ENCODE data around the gene ALDOA. TPM values are rescaled to one million over a fixed set of nuclear protein-coding genes. Genes with fewer than 3 reads are reported as not detected.

ALDOA gene
- total RNA-seq, 4 donors from 2014 or later = 794 to 967 (median 870) TPM

DNA sequence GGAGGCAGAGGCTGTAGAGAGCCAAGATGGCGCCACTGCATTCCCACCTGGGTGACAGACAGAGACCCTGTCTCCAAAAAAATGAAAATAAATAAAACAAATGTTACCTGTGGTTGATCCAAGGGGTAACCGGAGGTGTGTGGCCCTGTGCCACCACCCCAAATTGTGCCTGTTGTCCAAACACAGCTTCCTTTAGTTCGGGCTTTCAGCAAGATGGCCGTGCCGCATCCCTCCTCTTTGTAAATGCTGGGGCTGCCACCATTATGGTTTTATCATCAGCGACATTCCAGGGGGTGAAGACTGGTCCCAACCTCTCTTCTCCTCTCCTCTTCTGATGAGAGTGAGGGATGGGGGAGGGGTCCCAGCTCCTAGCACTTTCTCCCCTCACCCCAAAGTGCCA is 42.7 kb upstream of the ALDOA start, which contains the start of gene C16orf92:
Gene C16orf92 (plus strand): TSS at position 312 of the 400 bp plus-strand sequence. CDS start 143 bp downstream, outside the sequence.
- Histone ChIP-seq H3K4me3 (no peak within 1 kb of the TSS), H3K4me1 (peaks cover 10% of the 10 kb centered on the region), H3K36me3 (no peaks in the 10 kb centered on the region), H3K27ac (no peak within 1 kb of the TSS), H3K27me3 (peaks cover 31% of the 10 kb centered on the region), H3K9me3 (no peaks in the 10 kb centered on the region)
- TF ChIP-seq, protein P1, sequence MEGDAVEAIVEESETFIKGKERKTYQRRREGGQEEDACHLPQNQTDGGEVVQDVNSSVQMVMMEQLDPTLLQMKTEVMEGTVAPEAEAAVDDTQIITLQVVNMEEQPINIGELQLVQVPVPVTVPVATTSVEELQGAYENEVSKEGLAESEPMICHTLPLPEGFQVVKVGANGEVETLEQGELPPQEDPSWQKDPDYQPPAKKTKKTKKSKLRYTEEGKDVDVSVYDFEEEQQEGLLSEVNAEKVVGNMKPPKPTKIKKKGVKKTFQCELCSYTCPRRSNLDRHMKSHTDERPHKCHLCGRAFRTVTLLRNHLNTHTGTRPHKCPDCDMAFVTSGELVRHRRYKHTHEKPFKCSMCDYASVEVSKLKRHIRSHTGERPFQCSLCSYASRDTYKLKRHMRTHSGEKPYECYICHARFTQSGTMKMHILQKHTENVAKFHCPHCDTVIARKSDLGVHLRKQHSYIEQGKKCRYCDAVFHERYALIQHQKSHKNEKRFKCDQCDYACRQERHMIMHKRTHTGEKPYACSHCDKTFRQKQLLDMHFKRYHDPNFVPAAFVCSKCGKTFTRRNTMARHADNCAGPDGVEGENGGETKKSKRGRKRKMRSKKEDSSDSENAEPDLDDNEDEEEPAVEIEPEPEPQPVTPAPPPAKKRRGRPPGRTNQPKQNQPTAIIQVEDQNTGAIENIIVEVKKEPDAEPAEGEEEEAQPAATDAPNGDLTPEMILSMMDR (IDR thresholded peaks at IDR 0.05) = no peak
- TF ChIP-seq EP300 (IDR thresholded peaks at IDR 0.05) (no peak), POLR2A (IDR thresholded peaks at IDR 0.05) (no peak), POLR2AphosphoS5 (IDR thresholded peaks at IDR 0.05) (no peak)
- WGBS = 79% methylated on average over 6 of the region's 6 CpGs
- DNase-seq (ENCODE audit: low spot score in 2 of 2) = no peak

DNA sequence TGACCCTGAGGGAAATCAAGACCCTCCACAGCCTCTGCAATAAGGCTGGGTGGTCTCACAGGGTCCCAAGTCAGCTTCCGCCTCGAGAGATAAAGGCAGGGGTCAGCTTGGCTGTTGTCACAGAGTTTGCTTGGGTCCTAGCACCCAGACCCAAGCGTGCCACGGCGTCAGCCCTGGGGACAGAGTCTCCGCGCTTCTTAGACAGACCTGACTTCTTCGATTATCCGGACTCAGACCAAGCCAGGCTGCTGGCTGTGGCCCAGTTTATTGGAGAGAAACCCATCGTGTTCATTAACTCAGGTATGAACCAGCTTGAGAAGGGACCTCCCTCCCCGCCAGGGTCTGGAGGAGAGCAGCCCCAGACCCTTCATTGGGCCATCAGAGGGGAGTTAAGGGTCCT is 42.0 kb upstream of the ALDOA start:
- WGBS = 90% methylated on average over 9 of the region's 11 CpGs
- peaks cover 10% of the 10 kb centered on the region for H3K4me1 ChIP-seq
- no peaks in the 10 kb centered on the region for H3K36me3 ChIP-seq

DNA sequence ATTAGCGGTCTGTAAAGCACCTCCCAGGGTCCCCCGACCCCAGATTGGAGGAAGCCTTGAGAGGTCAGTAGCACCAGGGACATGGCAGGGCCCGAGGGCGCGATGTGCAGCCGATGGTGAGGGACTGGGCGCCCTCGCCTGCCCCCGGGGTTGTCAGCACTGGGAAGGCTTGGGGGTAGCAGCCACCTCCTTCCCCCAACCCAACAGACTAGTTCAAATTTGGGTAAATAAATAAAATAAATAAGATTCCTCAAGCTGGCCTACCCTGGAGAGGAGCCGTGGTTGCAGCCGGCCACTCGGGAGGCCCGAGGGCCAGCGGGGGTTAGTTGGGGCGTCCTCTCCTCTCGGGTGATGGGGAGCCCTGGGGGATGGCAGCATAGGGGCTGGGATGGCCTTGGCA is 41.1 kb upstream of the ALDOA start:
- H3K4me3 ChIP-seq = no peak overlapping the region
- no peaks in the 10 kb centered on the region for H3K36me3 ChIP-seq
- 75% methylated on average over 13 of the region's 16 CpGs for WGBS
- peaks cover 46% of the 10 kb centered on the region for H3K27me3 ChIP-seq
- peaks cover 10% of the 10 kb centered on the region for H3K4me1 ChIP-seq
- no peak overlapping the region for H3K27ac ChIP-seq
- no peak for TF ChIP-seq POLR2A (IDR thresholded peaks at IDR 0.05)
- TF ChIP-seq POLR2AphosphoS5 (IDR thresholded peaks at IDR 0.05) = no peak
- TF ChIP-seq, protein P1 (IDR thresholded peaks at IDR 0.05) = no peak
- TF ChIP-seq EP300 (IDR thresholded peaks at IDR 0.05) = no peak
- DNase-seq (ENCODE audit: low spot score in 2 of 2) = no peak
- H3K9me3 ChIP-seq = no peaks in the 10 kb centered on the region

More for the DNA sequence above, 42.0 kb upstream of the ALDOA start:
- DNase-seq (ENCODE audit: low spot score in 2 of 2) = no peak
- Histone ChIP-seq H3K27me3 (peaks cover 37% of the 10 kb centered on the region), H3K9me3 (no peaks in the 10 kb centered on the region), H3K27ac (no peak overlapping the region), H3K4me3 (no peak overlapping the region)
- TF ChIP-seq EP300 (IDR thresholded peaks at IDR 0.05) = no peak
- TF ChIP-seq POLR2AphosphoS5 (IDR thresholded peaks at IDR 0.05) = no peak
- TF ChIP-seq, protein P1 (IDR thresholded peaks at IDR 0.05) = no peak
- no peak for TF ChIP-seq POLR2A (IDR thresholded peaks at IDR 0.05)

DNA sequence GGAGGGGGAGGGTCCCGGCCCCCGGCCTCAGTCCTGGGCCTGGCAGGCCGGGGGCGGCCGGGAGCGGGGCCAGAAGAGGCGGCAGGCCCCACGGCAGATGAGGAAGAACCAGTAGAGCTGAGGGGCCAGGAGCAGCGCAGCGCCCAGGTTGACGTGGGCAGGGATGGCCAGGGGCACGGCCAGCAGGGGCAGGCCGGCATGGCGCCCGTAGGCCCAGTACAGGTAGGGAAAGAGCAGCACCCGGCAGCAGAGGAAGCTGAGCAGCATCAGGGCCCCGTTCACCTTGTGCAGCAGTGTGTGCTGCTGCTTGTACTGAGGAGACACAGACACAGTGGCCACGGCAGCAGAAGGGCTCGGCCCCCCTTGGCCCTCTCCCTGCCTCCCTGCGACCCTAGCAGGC is 40.4 kb upstream of the ALDOA start:
- Histone ChIP-seq H3K27me3 (peaks cover 53% of the 10 kb centered on the region), H3K9me3 (no peaks in the 10 kb centered on the region), H3K36me3 (no peaks in the 10 kb centered on the region), H3K27ac (no peak overlapping the region), H3K4me3 (no peak overlapping the region), H3K4me1 (peaks cover 10% of the 10 kb centered on the region)
- 74% methylated on average over 18 of the region's 20 CpGs for WGBS
- no peak for DNase-seq (ENCODE audit: low spot score in 2 of 2)
- TF ChIP-seq POLR2AphosphoS5 (IDR thresholded peaks at IDR 0.05) (no peak), POLR2A (IDR thresholded peaks at IDR 0.05) (no peak), EP300 (IDR thresholded peaks at IDR 0.05) (no peak)
- TF ChIP-seq, protein P1 (IDR thresholded peaks at IDR 0.05) = no peak

DNA sequence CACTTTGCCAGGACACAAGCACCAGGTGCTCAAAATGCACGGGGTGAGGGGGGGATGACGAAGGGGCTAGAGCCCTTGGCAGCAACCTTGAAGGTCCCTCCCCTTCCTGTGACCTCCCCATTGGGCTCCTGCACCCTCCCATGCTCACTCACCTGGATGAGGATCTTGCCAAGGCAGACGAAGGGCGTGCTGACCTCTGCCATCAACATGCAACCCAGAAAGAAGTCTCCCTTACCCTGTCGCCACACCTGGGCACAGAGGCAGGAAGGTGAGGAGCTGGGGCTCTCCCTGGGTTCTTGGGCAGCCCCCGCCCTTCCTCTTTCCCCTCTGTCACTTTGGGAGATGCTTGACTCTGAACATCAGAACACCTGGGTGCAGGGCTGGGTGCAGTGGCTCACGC is 40.0 kb upstream of the ALDOA start:
- Histone ChIP-seq H3K4me3 (no peak overlapping the region), H3K36me3 (no peaks in the 10 kb centered on the region), H3K27me3 (peaks cover 57% of the 10 kb centered on the region), H3K9me3 (no peaks in the 10 kb centered on the region), H3K27ac (no peak overlapping the region), H3K4me1 (peaks cover 11% of the 10 kb centered on the region)
- TF ChIP-seq POLR2A (IDR thresholded peaks at IDR 0.05) (no peak), POLR2AphosphoS5 (IDR thresholded peaks at IDR 0.05) (no peak), EP300 (IDR thresholded peaks at IDR 0.05) (no peak)
- TF ChIP-seq, protein P1 (IDR thresholded peaks at IDR 0.05) = no peak
- no peak for DNase-seq (ENCODE audit: low spot score in 2 of 2)
- WGBS = 63% methylated on average over 3 of the region's 7 CpGs
